ENCODE data around the gene NOVA2.

Gene NOVA2

DNA sequence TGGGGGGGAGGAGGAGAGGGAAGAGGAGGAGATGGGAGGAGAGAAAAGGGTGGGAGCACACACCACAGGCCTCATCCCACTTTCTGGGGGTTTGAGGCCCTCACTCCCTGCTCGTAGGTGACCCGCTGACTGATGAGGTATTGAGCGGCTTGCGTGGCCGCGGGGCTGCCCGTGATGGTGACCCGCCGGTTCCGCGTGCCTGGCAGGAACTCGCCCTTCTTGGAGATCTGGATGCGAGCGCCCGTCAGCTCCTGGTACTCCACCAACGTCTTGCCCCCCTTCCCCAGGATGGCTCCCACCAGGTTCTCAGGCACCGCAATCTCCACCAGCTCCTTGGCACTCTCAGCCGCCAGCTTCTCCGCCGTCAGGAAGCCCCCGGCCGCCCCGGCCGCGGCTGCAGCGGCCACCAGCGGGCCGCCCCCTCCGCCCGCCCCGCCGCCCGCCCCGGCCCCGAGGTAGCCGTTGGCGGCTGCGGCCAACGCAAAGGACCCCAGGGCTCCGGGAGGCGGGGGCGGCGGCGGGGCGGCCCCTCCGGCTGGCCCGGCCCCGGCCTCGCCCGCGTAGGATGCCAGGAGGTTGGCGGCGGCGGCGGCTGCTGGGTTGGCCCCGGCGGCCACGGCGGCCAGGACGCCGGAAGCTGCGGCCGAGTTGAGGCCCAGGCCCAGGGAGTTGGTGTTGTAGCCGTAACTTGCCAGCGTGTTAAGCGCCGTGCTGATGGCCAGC, 33.7 kb downstream of the NOVA2 start:
- no peak overlapping the region; the same call in 1 of the 2 replicates for H3K4me3 ChIP-seq (ENCODE audit: control insufficient read depth, low read depth, low read length)
- TF ChIP-seq, protein P1, sequence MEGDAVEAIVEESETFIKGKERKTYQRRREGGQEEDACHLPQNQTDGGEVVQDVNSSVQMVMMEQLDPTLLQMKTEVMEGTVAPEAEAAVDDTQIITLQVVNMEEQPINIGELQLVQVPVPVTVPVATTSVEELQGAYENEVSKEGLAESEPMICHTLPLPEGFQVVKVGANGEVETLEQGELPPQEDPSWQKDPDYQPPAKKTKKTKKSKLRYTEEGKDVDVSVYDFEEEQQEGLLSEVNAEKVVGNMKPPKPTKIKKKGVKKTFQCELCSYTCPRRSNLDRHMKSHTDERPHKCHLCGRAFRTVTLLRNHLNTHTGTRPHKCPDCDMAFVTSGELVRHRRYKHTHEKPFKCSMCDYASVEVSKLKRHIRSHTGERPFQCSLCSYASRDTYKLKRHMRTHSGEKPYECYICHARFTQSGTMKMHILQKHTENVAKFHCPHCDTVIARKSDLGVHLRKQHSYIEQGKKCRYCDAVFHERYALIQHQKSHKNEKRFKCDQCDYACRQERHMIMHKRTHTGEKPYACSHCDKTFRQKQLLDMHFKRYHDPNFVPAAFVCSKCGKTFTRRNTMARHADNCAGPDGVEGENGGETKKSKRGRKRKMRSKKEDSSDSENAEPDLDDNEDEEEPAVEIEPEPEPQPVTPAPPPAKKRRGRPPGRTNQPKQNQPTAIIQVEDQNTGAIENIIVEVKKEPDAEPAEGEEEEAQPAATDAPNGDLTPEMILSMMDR (IDR thresholded peaks at IDR 0.05; ENCODE audit: control insufficient read depth, insufficient read depth, low read depth, low read length, missing control alignments) = no peak
- DNase-seq (ENCODE audit: low read depth) = no peak

DNA sequence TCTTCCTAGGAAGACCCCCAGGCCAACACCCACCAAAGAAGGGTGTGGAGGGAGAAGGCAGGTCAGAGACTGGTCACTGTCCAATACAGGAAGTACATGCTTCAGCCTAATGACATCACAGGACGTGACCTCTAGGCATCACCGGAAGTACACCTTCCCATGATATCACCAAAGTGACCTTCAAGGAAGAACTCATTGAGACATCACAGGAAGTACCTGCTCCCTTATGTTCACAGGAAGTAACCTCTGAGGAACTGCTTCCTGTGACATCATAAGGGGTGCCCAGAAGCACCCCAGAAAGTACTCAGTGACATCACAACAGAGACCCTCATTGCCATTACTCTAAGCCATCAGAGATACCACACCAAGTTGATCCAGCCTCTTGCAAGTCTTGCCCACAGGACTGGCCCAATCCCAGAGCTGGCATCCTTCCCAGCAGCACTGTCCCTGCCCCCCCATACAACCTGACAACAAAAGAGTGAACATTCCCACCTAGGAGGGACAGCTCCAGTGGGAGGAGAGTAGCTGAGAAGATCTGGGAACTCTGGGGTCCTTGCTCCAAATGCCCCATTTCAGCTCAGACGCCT, 34.8 kb downstream of the NOVA2 start:
- no peak for DNase-seq (ENCODE audit: low read depth)
- TF ChIP-seq, protein P1 (IDR thresholded peaks at IDR 0.05; ENCODE audit: control insufficient read depth, insufficient read depth, low read depth, low read length, missing control alignments) = no peak
- no peak overlapping the region for H3K4me3 ChIP-seq (ENCODE audit: control insufficient read depth, low read depth, low read length)

DNA sequence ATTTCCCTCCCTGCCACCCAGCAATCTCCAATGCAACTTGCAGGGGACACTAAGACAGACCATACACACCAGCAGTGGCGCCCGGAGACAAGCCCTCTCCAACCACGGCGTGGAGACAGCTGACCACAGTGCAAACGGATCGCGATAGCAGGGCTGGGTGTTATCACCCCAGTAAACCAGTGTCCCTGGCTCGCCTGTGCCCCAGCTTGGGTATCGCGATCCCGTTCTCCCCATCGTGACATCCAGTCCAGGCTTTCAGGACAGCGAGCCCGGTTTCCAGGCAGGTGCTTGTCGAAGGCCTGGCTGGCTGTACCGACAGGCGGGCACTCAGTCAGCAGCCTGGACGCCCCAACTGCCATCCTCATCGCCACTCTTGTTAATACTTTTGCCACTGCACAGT, 38.4 kb downstream of the NOVA2 start:
- DNase-seq (ENCODE audit: low read depth) = no peak
- TF ChIP-seq, protein P1 (IDR thresholded peaks at IDR 0.05; ENCODE audit: control insufficient read depth, insufficient read depth, low read depth, low read length, missing control alignments) = no peak
- no peak overlapping the region for H3K4me3 ChIP-seq (ENCODE audit: control insufficient read depth, low read depth, low read length)

DNA sequence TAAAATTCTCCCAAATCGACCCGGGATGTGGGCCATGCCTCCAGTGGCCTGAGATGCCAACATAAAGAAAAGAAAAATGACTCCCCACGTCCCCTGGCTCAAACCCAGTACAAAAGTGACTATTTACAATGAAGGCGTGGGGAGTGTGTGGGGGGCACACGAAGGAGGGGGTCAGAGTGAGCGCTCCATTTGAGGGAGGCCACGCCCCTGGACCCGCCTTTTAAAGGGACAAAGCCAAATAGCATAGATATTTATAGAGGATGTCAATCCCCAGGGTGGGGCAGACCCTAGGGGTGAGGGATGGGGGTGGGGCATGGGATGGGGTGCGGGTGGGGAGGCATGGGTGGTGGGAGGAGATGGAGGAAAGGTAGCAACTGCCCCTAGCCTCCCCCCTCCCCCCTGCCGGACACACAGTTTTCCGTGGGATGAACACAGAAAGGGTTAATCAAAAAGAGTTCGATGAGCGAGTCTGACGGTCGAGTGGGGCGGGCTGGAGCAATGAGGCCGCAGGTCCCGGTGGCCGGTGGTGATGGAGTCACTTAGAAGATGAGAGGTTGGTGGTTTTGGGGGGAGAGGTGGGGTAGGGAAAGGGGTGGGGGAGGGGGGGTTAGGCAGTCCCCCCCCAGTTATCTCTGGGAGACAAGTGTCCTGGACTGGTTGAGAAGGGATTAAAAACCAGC, 39.0 kb downstream of the NOVA2 start:
- DNase-seq (ENCODE audit: low read depth) = no peak
- TF ChIP-seq, protein P1 (IDR thresholded peaks at IDR 0.05; ENCODE audit: control insufficient read depth, insufficient read depth, low read depth, low read length, missing control alignments) = no peak
- no peak overlapping the region for H3K4me3 ChIP-seq (ENCODE audit: control insufficient read depth, low read depth, low read length)

DNA sequence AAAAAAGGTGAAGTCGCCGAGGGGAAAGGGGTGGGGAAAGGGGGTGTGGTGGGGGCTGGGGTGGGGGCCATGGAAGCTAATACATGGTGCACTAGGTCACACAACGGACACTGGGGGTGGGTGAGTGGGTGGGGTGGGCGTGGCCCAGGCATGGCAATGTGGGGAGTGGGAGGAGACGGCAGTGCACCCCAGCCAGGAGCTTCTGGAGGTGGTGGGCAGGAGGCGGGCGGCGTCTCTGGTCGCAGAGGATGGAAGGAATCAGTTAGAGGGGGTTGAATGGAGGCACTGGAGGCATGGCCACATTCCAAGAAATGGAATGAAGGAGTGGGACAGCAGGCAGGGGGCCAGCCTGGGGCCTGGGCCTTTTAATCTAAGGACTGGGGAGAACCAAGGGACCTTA, 39.9 kb downstream of the NOVA2 start:
- H3K4me3 ChIP-seq (ENCODE audit: control insufficient read depth, low read depth, low read length) = no peak overlapping the region
- no peak for DNase-seq (ENCODE audit: low read depth)

DNA sequence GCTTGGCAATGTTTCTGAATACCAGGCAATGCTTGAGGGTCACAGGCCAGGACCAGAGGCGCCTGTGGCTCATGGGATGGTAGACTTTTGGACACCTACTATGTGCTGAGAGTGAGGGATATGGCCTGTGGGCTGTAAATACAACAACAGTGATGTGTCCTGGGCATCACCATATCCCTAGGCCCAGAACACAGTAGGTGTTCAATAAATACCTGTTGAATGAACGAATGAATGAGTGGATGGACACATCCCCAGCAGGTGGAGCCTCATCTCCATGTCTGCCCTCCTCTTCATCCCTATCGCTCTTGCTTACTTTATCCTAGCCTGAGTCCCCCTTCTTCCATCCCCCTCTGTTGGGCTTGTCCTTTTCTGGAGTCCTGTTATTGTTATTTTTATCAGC, 42.6 kb downstream of the NOVA2 start:
- no peak for DNase-seq (ENCODE audit: low read depth)
- H3K4me3 ChIP-seq (ENCODE audit: control insufficient read depth, low read depth, low read length) = no peak overlapping the region
- TF ChIP-seq, protein P1 (IDR thresholded peaks at IDR 0.05; ENCODE audit: control insufficient read depth, insufficient read depth, low read depth, low read length, missing control alignments) = no peak

More for the DNA sequence above, 39.9 kb downstream of the NOVA2 start:
- TF ChIP-seq, protein P1 (IDR thresholded peaks at IDR 0.05; ENCODE audit: control insufficient read depth, insufficient read depth, low read depth, low read length, missing control alignments) = no peak

Measured in AG09309 (cell line).